Lung (tissue), 12 donors: ENCODE measurements around the gene NPW. TPM values are rescaled to one million over a fixed set of nuclear protein-coding genes. Genes with fewer than 3 reads are reported as not detected.

Experiments
- ATAC-seq: fragments of 200-7000 bp; cut with Tn5 transposase; one replicate; pipeline ENCODE4 v1.9.1; 2020; ENCODE audit warnings: moderate number of reproducible peaks; ENCODE audit not compliant: insufficient read depth, low FRiP score
- DNase-seq, 3 donors: peaks; one replicate each; pipeline ENCODE4 v3.0.0-alpha.2; 2013 to 2017
- H3K27ac ChIP-seq, 2 donors: one replicate each; pipeline ENCODE4 v1.5.1; 2013; ENCODE audit warnings: mild to moderate bottlenecking in 2 of 2, moderate library complexity in 2 of 2, control low read depth in 1 of 2, inconsistent platforms in 1 of 2, low read depth in 1 of 2, low read length in 1 of 2
- H3K27me3 ChIP-seq, 3 donors: one replicate each; pipeline ENCODE4 v1.5.1; 2013; ENCODE audit warnings: low read length in 2 of 3; ENCODE audit not compliant: control insufficient read depth in 3 of 3, insufficient read depth in 3 of 3
- H3K36me3 ChIP-seq, 4 donors: one replicate each; pipeline ENCODE4 v1.5.1; 2013; ENCODE audit warnings: low read length in 4 of 4, mild to moderate bottlenecking in 1 of 4, moderate library complexity in 1 of 4; ENCODE audit not compliant: control insufficient read depth in 4 of 4, insufficient read depth in 4 of 4
- H3K4me1 ChIP-seq, 5 donors: one replicate each; pipeline ENCODE4 v1.5.1; 2013; ENCODE audit warnings: low read length in 5 of 5, mild to moderate bottlenecking in 2 of 5, moderate library complexity in 1 of 5; ENCODE audit not compliant: control insufficient read depth in 5 of 5, insufficient read depth in 5 of 5
- H3K4me3 ChIP-seq: one replicate; pipeline ENCODE4 v1.5.1; 2013; ENCODE audit warnings: mild to moderate bottlenecking, control low read depth, moderate library complexity
- H3K9ac ChIP-seq, 2 donors: one replicate each; pipeline ENCODE4 v1.5.1; 2013; ENCODE audit warnings: low read length in 2 of 2, control low read depth in 1 of 2; ENCODE audit not compliant: insufficient read depth in 1 of 2
- H3K9me3 ChIP-seq, 4 donors: one replicate each; pipeline ENCODE4 v1.5.1; 2013; ENCODE audit warnings: low read length in 3 of 4, mild to moderate bottlenecking in 1 of 4, moderate library complexity in 1 of 4; ENCODE audit not compliant: control insufficient read depth in 4 of 4, insufficient read depth in 3 of 4
- CTCF ChIP-seq: IDR thresholded peaks from 2 replicates; pipeline ENCODE4 v1.5.1; 2012; ENCODE audit warnings: mild to moderate bottlenecking; ENCODE audit errors: control extremely low read depth, extremely low read depth
- WGBS, 2 donors: extraction: QIAGEN DNeasy Blood & Tissue Kit; methylation state at CpG; one replicate each; pipeline ENCODE4 v1.1.7; 2013; 5-methylcytosine and 5-hydroxymethylcytosine counted together
- polyA plus RNA-seq, 2 donors: library from polyadenylated mRNA; stranded (reverse); fragments of 200-250 nt; gene quantifications; one replicate each; pipeline ENCODE4 v1.2.1, GENCODE V29; 2013
- total RNA-seq, 2 donors: library from RNA; depleted of rRNA in 1 of 2; stranded (reverse); fragments of >200 nt in 1 of 2; gene quantifications; one replicate each; pipeline ENCODE4 v1.2.1, GENCODE V29; 2014 to 2021
- donor health status: control.
- donor health status: control.
- donor health status: Bipolar disorder and iron deficiency.
- donor health status: healthy.
- donor health status: DM: yes; HTN: yes; CAD: no.

NPW gene
- total and polyA plus RNA-seq, 4 donors, result 0.12 to 1.3 (median 0.53) TPM

DNA sequence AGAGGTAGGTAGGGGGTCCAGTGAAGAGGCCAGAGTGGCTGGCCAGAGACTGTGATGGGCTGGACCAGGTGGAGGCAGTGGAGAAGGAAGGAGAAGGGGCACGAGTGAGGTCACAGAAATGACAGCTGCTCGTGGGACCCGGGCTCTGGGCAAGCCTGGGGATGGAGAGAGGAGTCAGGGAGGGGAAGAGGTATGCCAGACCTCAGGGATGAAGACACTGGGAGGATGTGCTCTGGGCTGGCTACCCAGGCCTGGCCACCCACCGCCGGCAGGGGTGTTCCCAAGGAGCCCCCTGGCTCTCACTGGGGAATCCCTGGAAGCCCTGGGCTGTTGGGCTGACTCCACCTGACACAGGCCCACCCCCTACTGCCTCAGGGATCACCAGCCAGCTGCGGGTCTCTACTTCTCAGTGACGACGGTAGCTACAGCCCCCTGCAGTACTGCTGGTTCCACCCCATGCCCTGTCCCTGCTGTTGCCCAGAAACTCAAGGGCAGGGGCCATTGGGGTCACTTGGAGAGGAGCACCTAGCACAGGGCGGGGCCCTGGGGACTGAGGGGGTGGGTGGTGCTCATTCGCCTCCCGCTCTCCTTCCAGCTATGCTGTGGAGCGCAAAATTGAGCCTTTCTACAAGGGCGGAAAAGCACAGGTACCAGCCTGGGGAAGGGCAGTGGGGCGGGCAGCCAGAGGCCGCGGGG lies 46.0 kb upstream of the NPW start:
- DNase-seq (no peak), ATAC-seq (no peak)
- 91 to 96% methylated on average over 15 to 16 of the region's 16 CpGs for WGBS, 2 donors
- H3K27me3 ChIP-seq, result peaks cover 0 to 5% (median 0%) of the 10 kb centered on the region in 3 donors
- H3K9ac ChIP-seq, result no peak overlapping the region
- peaks cover 0 to 46% (median 20%) of the 10 kb centered on the region in 4 donors for H3K36me3 ChIP-seq
- H3K4me1 ChIP-seq, result peaks cover 0 to 11% (median 7%) of the 10 kb centered on the region in 5 donors
- peaks cover 0 to 23% (median 0%) of the 10 kb centered on the region in 4 donors for H3K9me3 ChIP-seq
- no peak overlapping the region for H3K4me3 ChIP-seq
- TF ChIP-seq CTCF, result no peak
- no peak overlapping the region for H3K27ac ChIP-seq

DNA sequence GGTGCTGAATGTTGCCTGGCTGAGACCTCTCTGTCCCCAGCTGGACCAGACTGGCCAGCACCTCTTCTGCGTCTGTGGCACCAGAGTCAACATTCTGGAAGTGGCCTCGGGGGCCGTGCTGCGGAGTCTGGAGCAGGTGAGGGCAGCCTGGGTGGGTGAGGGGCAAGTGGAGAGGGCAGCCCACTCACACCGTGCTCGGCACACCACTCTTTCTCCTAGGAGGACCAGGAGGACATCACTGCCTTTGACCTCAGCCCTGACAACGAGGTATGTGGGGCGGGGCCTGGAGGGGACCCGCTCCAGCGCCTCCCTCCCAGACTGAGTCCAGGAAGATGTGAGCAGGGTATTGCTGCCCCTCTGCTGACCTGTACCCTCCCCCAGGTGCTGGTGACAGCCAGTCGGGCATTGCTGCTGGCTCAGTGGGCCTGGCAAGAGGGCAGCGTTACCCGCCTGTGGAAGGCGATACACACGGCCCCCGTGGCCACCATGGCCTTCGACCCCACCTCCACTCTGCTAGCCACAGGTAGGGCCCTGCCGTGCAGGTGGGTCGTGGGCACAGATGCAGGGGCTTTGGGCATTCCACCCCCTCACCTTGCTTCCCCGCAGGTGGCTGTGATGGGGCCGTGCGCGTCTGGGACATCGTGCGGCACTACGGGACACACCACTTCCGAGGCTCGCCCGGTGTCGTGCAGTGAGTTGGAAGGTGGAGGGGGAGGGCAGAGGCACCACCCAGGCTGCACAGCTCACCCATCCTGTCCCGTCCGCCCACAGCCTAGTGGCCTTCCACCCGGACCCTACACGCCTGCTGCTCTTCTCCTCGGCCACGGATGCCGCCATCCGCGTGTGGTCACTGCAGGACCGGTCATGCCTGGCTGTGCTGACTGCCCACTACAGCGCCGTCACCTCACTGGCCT lies 45.2 kb upstream of the NPW start:
- DNase-seq (no peak), ATAC-seq (no peak)
- H3K27ac ChIP-seq, result no peak overlapping the region
- H3K27me3 ChIP-seq, result peaks cover 0 to 10% (median 0%) of the 10 kb centered on the region in 3 donors
- H3K4me1 ChIP-seq, result peaks cover 0 to 11% (median 7%) of the 10 kb centered on the region in 5 donors
- WGBS, 2 donors, result 94 to 97% methylated on average over 41 to 42 of the region's 42 CpGs
- no peak for TF ChIP-seq CTCF
- peaks cover 0 to 24% (median 0%) of the 10 kb centered on the region in 4 donors for H3K9me3 ChIP-seq
- H3K4me3 ChIP-seq, result no peak overlapping the region
- H3K36me3 ChIP-seq, result peaks cover 0 to 47% (median 20%) of the 10 kb centered on the region in 4 donors
- no peak overlapping the region for H3K9ac ChIP-seq

DNA sequence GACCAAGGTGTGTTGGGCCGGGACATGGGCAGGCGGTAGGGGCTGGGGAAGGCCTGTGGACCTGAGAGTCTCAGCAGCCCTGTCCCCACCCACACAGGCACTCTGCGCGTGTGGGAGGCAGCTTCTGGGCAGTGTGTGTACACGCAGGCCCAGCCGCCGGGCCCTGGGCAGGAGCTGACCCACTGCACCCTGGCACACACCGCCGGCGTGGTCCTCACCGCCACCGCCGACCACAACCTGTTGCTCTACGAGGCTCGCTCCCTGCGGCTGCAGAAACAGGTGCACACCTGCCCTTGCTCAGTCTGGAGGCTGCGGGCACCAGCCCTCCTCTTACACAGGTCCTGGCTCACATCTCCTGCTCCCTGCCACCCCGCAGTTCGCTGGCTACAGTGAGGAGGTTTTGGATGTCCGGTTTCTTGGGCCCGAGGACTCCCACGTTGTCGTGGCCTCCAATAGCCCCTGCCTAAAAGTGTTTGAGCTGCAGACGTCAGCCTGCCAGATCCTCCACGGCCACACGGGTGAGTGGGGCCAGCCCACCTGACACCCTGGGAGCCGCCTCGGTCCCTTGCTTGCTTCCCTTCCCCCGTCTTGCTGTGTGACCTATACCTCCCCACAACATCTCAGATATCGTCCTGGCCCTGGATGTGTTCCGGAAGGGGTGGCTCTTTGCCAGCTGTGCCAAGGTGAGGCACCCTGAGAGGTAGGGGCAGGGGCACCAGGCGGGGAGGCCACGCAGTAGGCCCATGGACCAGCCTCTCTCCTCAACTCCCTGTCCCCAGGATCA lies 44.0 kb upstream of the NPW start:
- no peak for TF ChIP-seq CTCF
- Histone ChIP-seq H3K9me3 (peaks cover 0 to 24% (median 0%) of the 10 kb centered on the region in 4 donors), H3K27ac (no peak overlapping the region), H3K9ac (no peak overlapping the region), H3K36me3 (peaks cover 0 to 47% (median 20%) of the 10 kb centered on the region in 4 donors), H3K27me3 (peaks cover 0 to 21% (median 7%) of the 10 kb centered on the region in 3 donors), H3K4me3 (no peak overlapping the region), H3K4me1 (peaks cover 0 to 14% (median 7%) of the 10 kb centered on the region in 5 donors)
- WGBS, 2 donors, result 94 to 96% methylated on average over 33 of the region's 33 CpGs
- ATAC-seq (no peak), DNase-seq (no peak)
